ENCODE data around the gene ATP8A1.
"Not testable (repeated sequence)": the region's sequence is repeated elsewhere in the genome, so short reads cannot be mapped to it uniquely, and the experiment has no call there.

ATP8A1 gene

GRCh38 chr4:42467777-42468176, 189.1 kb downstream of the ATP8A1 start:
- not testable (repeated sequence) for DNase-seq (ENCODE audit: low read depth)

GRCh38 chr4:42466273-42466844, 190.5 kb downstream of the ATP8A1 start:
- no peak for DNase-seq (ENCODE audit: low read depth)

- no peak for DNase-seq (ENCODE audit: low read depth)
Observed at GRCh38 chr4:42464550-42465094, 192.3 kb downstream of the ATP8A1 start.

GRCh38 chr4:42461216-42461615, 195.7 kb downstream of the ATP8A1 start:
- not testable (repeated sequence) for DNase-seq (ENCODE audit: low read depth)

GRCh38 chr4:42460043-42460442, 196.9 kb downstream of the ATP8A1 start:
- DNase-seq (ENCODE audit: low read depth), result no peak

GRCh38 chr4:42458657-42459056, 198.2 kb downstream of the ATP8A1 start:
- DNase-seq (ENCODE audit: low read depth), result no peak

- DNase-seq (ENCODE audit: low read depth), result no peak
Observed at GRCh38 chr4:42454755-42455420, 202.0 kb downstream of the ATP8A1 start.

- no peak for DNase-seq (ENCODE audit: low read depth)
Observed at GRCh38 chr4:42453612-42454011, 203.3 kb downstream of the ATP8A1 start.

- DNase-seq (ENCODE audit: low read depth), result no peak
Observed at GRCh38 chr4:42452823-42453222, 204.1 kb downstream of the ATP8A1 start.

- DNase-seq (ENCODE audit: low read depth), result no peak
Observed at GRCh38 chr4:42446823-42447222, 210.1 kb downstream of the ATP8A1 start.

- DNase-seq (ENCODE audit: low read depth), result no peak
Observed at GRCh38 chr4:42445038-42445437, 211.9 kb downstream of the ATP8A1 start.

GRCh38 chr4:42442601-42443000, 214.3 kb downstream of the ATP8A1 start:
- no peak for DNase-seq (ENCODE audit: low read depth)

GRCh38 chr4:42440083-42440482, 216.8 kb downstream of the ATP8A1 start:
- DNase-seq (ENCODE audit: low read depth), result no peak

- DNase-seq (ENCODE audit: low read depth), result no peak
Observed at GRCh38 chr4:42436928-42437565, 219.9 kb downstream of the ATP8A1 start.

GRCh38 chr4:42428036-42428435, 228.9 kb downstream of the ATP8A1 start:
- DNase-seq (ENCODE audit: low read depth), result no peak

GRCh38 chr4:42425146-42426065, 231.5 kb downstream of the ATP8A1 start:
- no peak for DNase-seq (ENCODE audit: low read depth)

GRCh38 chr4:42420140-42420539, 236.8 kb downstream of the ATP8A1 start:
- DNase-seq (ENCODE audit: low read depth), result no peak

- DNase-seq (ENCODE audit: low read depth), result no peak
Observed at GRCh38 chr4:42417550-42417949, 239.4 kb downstream of the ATP8A1 start.

- DNase-seq (ENCODE audit: low read depth), result no peak
Observed at GRCh38 chr4:42416017-42416416, 240.9 kb downstream of the ATP8A1 start.

- DNase-seq (ENCODE audit: low read depth), result no peak
Observed at GRCh38 chr4:42415281-42415680, 241.6 kb downstream of the ATP8A1 start.

- DNase-seq (ENCODE audit: low read depth), result no peak
Observed at GRCh38 chr4:42412251-42412650, 244.7 kb downstream of the ATP8A1 start.

- no peak for DNase-seq (ENCODE audit: low read depth)
Observed at GRCh38 chr4:42411803-42412202, 245.1 kb downstream of the ATP8A1 start.
